ENCODE data around the gene MAML2. TPM values are rescaled to one million over a fixed set of nuclear protein-coding genes. Genes with fewer than 3 reads are reported as not detected.

Gene MAML2
- total and polyA plus RNA-seq, 8 donors = 1.3 to 22.8 (median 12.1) TPM

DNA sequence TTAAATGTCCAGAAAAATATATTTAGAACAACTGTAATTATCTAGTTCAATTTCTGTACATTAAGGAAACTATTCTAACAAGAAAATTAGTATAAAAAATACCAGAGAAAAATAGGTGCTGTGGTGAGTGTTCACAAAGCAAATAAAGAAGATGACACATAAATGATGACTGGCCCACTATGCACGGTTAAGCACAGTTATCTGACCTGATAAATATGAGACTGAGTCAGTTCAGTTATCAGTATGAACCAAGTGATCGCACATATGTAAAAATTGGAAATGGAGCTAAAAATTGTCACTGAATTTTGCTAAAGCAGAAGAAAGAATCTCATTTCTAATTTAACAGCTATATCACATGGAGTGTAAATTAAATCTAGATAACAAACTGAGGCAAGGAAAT is 18.8 kb upstream of the MAML2 start:
- intact Hi-C loops (cut with DNase I; ENCODE audit: low total_unique reads) = no loop called here
- no peak overlapping the region for H3K27ac ChIP-seq
- H3K9me3 ChIP-seq = no peaks in the 10 kb centered on the region
- H3K4me1 ChIP-seq = no peaks in the 10 kb centered on the region
- DNase-seq = no peak
- peaks cover 7 to 51% (median 42%) of the 10 kb centered on the region in 4 donors for H3K36me3 ChIP-seq
- no peak overlapping the region for H3K4me3 ChIP-seq
- 51 to 74% (median 61%) methylated on average over 2 of the region's 2 CpGs for WGBS, 5 donors
- TF ChIP-seq EP300 (IDR thresholded peaks at IDR 0.05) (no peak), POLR2A (IDR thresholded peaks at IDR 0.05) (no peak), POLR2AphosphoS5 (IDR thresholded peaks at IDR 0.05) (no peak)
- TF ChIP-seq, protein P1, sequence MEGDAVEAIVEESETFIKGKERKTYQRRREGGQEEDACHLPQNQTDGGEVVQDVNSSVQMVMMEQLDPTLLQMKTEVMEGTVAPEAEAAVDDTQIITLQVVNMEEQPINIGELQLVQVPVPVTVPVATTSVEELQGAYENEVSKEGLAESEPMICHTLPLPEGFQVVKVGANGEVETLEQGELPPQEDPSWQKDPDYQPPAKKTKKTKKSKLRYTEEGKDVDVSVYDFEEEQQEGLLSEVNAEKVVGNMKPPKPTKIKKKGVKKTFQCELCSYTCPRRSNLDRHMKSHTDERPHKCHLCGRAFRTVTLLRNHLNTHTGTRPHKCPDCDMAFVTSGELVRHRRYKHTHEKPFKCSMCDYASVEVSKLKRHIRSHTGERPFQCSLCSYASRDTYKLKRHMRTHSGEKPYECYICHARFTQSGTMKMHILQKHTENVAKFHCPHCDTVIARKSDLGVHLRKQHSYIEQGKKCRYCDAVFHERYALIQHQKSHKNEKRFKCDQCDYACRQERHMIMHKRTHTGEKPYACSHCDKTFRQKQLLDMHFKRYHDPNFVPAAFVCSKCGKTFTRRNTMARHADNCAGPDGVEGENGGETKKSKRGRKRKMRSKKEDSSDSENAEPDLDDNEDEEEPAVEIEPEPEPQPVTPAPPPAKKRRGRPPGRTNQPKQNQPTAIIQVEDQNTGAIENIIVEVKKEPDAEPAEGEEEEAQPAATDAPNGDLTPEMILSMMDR (IDR thresholded peaks at IDR 0.05) = no peak
- H3K27me3 ChIP-seq = no peaks in the 10 kb centered on the region

DNA sequence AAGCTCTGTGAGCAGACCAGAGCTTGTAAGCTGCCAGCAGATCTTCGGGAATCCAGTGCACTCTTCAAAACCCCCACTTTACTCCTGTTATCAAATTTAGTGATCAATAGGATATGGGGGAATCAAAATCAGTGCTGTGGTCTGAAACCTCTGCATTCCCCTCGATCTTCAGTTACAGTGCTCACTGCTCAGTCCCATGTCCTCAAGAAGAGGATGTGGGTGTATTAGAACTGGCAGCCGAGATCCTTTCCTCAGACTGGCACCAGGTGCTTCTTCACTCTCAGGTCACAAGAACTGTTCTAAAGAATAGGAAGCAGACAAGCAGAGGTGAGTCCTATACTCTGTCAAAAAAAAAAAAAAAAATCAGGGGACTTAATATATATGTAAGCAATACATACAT is 15.3 kb upstream of the MAML2 start:
- H3K27me3 ChIP-seq = no peaks in the 10 kb centered on the region
- H3K9me3 ChIP-seq = no peaks in the 10 kb centered on the region
- no peak overlapping the region for H3K4me3 ChIP-seq
- 77 to 91% (median 84%) methylated on average over 3 of the region's 3 CpGs for whole genome bisulfite sequencing, 5 donors
- TF ChIP-seq POLR2A (IDR thresholded peaks at IDR 0.05) (no peak), POLR2AphosphoS5 (IDR thresholded peaks at IDR 0.05) (no peak), EP300 (IDR thresholded peaks at IDR 0.05) (no peak)
- TF ChIP-seq, protein P1 (IDR thresholded peaks at IDR 0.05) = no peak
- H3K4me1 ChIP-seq = no peaks in the 10 kb centered on the region
- H3K27ac ChIP-seq = no peak overlapping the region
- intact Hi-C loops (cut with DNase I; ENCODE audit: low total_unique reads) = no loop called here
- H3K36me3 ChIP-seq = peaks cover 7 to 60% (median 51%) of the 10 kb centered on the region in 4 donors
- no peak for DNase-seq

DNA sequence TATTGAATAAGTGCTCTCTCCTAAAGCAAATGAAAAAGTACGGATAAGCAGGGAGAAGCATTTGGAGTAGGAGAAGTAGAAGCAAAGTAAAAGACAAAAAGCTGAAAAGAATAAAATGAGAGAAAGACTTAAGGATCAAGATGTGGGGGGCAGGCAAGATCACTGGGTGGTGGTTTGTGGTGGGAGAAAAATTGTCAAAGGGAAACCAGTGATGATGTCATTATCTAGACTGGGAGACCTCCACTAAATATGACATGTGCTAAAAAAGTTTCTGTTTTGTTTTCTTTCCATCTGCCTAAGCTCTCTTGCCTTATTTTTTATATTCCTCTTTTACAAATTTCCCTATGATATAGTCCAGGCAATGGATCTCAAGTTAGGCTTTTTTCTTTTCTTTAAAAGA is 14.8 kb upstream of the MAML2 start:
- intact Hi-C loops (cut with DNase I; ENCODE audit: low total_unique reads) = no loop called here
- no peaks in the 10 kb centered on the region for H3K27me3 ChIP-seq
- no peaks in the 10 kb centered on the region for H3K9me3 ChIP-seq
- no peaks in the 10 kb centered on the region for H3K4me1 ChIP-seq
- H3K4me3 ChIP-seq = no peak overlapping the region
- no peak overlapping the region for H3K27ac ChIP-seq
- peaks cover 7 to 61% (median 54%) of the 10 kb centered on the region in 4 donors for H3K36me3 ChIP-seq
- TF ChIP-seq, protein P1 (IDR thresholded peaks at IDR 0.05) = no peak
- TF ChIP-seq EP300 (IDR thresholded peaks at IDR 0.05) = no peak
- TF ChIP-seq POLR2AphosphoS5 (IDR thresholded peaks at IDR 0.05) = no peak
- no peak for TF ChIP-seq POLR2A (IDR thresholded peaks at IDR 0.05)
- DNase-seq = no peak
- 83 to 100% (median 98%) methylated on average over 1 of the region's 1 CpG for WGBS, 5 donors

DNA sequence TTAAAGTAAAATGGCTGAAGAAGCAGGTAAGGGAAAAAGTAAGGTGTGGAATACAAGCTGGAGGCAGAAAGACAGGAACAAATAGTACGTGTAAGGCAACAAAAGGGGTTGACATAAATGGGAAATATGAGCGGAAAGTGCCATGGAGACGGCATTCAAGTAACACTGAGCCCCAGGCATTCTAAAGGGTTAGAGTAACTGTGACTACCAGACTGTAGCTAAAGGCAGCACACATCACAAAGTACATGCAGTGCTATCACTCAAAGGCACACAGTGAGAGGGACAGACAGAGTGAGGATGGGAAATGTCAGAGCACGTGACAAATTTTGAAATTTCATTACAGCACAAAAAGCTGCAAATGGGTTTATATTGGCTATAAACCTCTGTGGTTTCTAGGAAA is 13.9 kb upstream of the MAML2 start:
- 96 to 98% (median 96%) methylated on average over 4 of the region's 4 CpGs for WGBS, 5 donors
- no peaks in the 10 kb centered on the region for H3K4me1 ChIP-seq
- H3K4me3 ChIP-seq = no peak overlapping the region
- H3K9me3 ChIP-seq = no peaks in the 10 kb centered on the region
- no peak for DNase-seq
- intact Hi-C loops (cut with DNase I; ENCODE audit: low total_unique reads) = no loop called here
- no peak for TF ChIP-seq EP300 (IDR thresholded peaks at IDR 0.05)
- TF ChIP-seq, protein P1 (IDR thresholded peaks at IDR 0.05) = no peak
- no peak for TF ChIP-seq POLR2AphosphoS5 (IDR thresholded peaks at IDR 0.05)
- TF ChIP-seq POLR2A (IDR thresholded peaks at IDR 0.05) = no peak
- H3K36me3 ChIP-seq = peaks cover 7 to 70% (median 63%) of the 10 kb centered on the region in 4 donors
- no peaks in the 10 kb centered on the region for H3K27me3 ChIP-seq
- no peak overlapping the region for H3K27ac ChIP-seq

Data from stomach (tissue), 9 donors.